Dermis microvascular lymphatic vessel endothelial cell (primary cell): Measurements from ENCODE around the gene ZDHHC8. TPM values are rescaled to one million over a fixed set of nuclear protein-coding genes. Genes with fewer than 3 reads are reported as not detected.
A peak's percentile ranks its signal among the peaks of the same experiment; 100 is the strongest.

Experiments used
- DNase-seq, 2 donors: peaks; one replicate each; pipeline versions ENCODE4 v3.0.0 to v3.0.0-alpha.2; 2010; ENCODE audit warnings: low read depth in 2 of 2
- total RNA-seq: library from RNA; depleted of rRNA; stranded (reverse); fragments of >200 nt; gene quantifications from 2 replicates; pipeline ENCODE4 v1.2.1, GENCODE V29; 2014

The ZDHHC8 gene
- total RNA-seq, 1 donor from 2014 or later: 3.0 TPM

DNA sequence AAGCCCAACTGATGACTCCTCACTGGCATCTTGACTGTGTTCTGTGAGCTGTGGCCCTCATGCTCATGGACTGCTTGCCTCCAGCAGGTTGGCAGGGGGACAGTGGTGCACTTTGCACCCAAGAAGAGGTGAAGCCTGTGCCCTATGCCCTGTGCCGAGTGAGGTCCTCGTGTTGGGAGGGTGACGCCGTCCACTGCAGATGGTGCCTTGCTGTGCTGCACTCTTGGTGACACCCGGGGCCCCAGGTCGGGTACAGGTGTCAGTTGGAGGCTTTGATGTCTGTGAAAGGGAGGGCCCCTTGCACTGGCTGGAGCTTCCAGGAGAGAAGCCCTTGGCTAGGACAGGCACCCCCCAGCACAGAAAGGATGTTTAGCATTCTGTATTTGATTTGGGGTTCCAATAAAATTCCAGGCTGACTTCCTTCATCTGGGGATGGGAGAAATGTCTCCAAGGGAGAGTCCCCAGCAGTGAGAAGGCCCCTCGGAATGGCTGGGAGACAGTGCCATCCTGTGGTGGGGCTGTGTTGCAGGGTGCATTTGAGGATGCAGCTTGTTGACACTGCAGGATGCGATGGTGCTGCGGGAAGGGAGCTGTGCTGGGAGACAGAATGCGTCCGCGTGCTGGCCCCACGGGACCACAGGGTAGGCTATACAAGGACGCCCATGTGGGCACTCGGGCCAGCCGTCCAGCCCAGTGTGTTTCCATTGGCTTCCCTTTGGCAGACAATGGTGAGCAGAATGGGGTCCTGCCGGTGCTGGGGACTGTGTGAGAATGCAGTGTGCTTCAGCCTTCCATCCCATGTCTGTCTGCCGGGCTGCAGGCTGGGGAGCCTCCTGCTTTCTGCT, 2.5 kb upstream of the ZDHHC8 start:
- DNase-seq: peak; percentile 23 to 59

GRCh38 chr22:20129747-20130014, 1.9 kb upstream of the ZDHHC8 start:
- DNase-seq: no peak

DNA sequence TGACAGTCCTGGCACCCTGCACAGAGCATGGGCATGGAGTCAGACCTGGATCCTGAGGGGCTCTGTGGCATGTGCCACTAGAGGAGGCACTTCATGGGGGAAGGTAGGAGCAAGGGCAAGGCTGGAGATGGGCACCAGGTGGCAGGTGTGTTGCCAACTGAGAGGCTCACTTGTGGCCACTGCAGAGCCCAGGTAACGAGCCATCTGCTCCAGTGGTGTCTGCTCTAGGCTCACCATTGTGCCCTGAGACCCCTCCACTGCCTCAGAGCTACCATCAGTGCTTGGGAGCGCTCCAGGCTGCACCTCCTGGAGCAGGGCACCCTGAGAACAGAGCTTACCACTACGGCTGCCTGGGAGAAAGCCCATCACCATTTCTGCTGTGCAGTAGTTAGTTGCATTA, 1.3 kb upstream of the ZDHHC8 start:
- DNase-seq: no peak

DNA sequence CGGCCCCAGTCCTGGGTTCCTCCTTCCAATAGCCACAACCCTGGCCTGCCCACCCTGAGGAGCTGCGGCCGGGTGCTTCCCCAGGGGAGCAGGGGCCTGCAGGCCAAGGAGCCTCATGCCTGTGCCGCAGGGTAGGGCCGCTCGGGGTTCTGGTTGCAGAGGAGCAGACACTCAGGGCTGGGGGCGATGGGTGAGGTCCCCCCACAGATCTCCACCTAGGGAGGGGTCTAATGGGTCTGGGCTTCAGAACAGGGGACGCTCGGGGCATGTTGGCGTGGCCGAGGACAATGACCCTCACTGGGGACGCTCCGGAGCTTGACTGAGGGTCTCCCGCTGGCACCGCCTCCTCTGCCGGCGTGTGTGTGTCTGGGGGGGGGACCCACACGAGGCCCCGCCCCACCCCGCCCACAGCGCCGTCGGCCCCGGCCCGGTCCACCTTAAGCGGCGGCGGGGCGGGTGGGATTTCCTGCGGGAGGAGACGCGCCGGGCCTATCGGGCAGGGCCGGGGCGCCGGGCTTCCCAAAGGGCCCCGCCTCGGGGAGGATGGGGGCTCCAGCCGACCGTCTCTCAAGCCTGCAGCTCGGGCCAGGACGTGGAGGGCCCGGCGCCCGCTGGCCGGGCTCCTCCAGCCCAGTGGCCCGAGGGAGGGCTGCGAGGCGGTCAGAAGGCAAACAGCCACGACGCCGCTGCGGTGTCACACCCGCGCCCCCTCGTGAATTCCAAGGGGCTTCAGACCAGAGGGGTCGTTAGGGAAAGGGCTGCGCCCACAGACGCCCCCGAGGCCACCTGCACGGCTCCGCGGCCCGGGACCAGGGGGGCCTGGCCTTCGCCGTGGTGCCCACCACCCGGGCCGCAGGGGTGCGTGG, 640 bp upstream of the ZDHHC8 start:
- DNase-seq: peak; percentile 43 to 87

DNA sequence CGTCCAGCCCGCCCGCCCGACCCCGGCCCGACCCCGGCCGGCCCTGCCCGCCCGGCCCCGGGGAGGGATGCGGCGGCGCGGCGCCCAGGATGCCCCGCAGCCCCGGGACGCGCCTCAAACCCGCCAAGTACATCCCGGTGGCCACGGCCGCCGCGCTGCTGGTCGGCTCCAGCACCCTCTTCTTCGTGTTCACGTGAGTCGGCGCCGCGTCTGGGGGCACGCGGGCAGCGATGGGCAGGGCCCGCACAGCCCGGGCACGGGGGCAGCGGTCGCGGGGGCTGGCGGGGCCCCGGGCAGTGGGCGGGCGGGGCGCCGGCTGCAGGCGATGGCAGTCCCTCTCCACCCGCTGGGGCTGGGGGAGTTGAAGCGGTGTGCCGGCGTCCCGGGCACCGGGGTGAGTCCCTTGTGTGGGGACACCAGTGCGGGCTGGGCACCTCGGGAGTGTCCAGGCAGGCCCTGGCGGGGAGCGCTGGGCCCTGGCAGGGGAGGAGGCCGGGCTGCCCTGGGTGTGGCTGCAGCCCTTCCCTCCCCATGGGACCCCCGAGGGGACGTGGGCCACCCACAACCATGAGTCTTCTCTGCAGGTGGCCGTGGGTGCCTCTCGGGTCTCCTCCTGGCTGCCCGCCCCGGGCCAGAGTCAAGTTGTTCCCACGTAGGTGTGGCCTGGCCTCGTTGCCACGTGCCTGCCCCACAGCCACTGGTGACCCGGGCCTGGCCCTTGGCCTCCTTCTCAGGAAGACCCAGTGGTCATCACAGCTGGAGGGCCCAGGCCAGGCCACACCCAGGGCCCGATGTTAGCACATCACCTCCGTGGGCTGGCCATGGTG, 468 bp downstream of the ZDHHC8 start:
- peak in 1 of 2 donors; percentile 36 for DNase-seq

- no peak for DNase-seq
Measured at GRCh38 chr22:20132686-20133246, 1.2 kb downstream of the ZDHHC8 start.

DNA sequence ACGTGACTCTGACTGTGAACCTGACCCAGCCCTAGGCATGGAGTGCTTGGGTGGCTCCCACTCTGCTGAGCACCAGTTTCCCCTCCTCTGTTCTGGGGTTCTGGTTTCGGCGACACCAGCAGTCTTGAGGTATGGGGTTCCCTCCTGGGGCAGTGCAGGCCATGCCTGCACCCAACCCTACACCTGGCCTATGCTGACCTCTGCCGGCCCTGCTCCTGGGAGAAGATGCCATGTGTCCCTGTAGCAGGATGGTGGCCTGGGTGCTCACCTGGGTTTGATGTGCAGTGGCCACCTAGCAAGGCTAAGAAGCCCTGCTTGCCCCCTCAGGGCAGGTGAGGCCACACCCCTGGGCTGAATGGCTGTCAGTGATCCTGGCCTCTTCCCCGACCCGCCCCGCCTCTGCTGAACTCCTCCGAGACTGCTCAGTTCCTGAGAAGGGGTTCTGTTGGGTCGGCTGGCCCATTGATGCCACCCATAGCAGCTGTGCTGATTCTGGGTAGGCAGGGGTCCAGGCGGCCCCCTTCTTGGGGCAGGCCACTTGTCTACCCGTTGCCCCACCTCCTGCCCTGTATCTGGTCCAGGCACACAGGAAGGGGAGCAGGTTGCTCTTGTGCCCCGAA, 2.4 kb downstream of the ZDHHC8 start:
- DNase-seq: no peak

GRCh38 chr22:20135265-20135664, 3.7 kb downstream of the ZDHHC8 start:
- no peak for DNase-seq

DNA sequence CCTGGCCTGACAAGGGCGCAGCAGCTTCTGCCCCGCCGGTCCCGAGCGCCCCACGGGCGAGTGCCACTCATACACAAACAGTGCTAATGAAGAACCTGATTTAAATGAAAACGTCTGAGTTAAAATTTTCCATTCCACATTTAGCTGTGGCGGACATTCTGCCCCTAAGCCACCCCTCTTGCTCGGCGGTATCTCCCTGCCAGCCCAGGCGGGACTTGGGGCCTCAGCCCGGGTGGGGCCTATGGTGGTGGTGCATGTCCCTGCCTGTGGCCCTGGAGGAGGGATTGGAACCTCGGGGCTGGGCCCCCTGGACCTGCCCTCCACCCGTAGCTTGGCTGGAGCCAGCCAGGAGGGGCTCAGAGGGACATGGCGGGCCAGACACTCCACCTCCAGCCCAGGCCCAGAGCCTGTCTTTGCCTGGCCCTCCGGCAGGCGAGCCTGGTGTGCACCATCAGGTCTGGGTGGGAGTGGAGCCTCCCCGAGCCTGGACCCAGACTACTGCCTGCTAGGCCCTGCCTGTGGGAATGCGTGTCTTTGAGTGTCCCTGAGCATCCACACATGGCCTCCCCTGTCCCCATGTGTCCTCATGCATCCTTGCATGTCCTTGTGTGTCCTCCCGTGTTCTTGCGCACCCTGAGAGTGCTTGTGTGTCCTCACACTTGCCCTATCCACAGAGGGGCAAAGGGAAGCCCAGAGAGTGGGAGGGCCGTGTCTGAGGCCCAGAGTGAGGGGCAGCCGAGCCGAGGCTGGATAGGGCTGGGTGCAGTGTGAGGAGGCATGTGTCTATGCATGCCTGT, 4.4 kb downstream of the ZDHHC8 start:
- no peak for DNase-seq

- no peak for DNase-seq
Measured at GRCh38 chr22:20136603-20136873, 4.9 kb downstream of the ZDHHC8 start.

DNA sequence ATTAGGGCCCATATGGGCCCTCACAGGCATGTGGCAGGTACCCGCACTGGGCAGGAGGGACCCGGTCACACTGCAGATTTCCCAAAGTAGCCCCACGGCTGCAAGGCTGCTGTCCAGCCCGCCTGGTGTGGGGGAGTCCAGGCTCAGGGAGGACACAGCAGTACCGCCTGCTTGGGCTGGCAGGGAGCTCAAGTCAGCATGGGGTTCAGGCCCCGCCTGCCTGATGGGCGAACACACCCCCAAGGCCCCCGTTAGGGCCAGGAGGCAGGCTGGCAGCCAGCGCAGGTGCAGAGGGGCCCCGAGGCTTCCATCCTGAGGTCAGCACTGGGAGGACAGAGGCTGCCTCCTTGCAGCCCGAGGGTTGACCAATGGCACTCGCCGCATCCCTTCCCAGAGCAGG, 5.5 kb downstream of the ZDHHC8 start:
- DNase-seq: no peak

DNA sequence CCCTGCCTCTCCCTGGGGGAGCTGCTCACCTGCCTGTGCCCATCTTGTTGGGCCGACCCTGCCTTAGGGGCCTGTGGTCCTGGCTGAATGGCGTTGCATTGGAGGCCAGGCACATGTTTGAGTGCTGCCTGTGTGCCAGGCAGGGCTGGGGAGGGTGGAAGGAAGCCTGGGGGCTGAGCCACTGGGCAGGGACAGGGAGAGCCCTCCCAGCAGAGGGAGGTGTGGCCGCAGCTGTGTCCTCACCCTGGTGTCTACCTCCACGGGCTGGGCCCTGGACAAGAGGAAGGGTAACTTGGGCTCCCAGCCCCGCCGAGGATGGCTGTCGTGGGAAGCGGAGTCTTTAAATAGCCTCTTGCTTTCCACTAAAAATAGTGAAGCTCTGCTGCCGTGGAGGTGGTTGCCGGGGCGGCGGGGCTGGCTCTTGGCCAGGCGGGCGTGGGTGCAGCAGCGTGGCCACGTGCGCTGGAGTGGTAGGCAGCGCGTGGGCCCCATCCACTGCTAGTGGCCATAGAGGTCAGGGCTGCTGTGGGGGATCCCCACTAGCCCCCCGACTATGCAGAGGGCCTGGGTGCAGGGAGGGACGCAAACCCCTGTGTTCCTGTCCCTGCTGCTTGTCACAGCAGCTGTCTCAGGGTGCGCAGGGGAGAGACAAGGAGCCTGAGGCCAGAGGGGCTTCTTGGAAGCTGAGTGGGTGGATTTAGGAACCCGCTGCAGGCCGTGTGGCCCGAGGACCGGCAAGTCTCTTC, 6.2 kb downstream of the ZDHHC8 start:
- DNase-seq: no peak

GRCh38 chr22:20138417-20138738, 6.8 kb downstream of the ZDHHC8 start:
- DNase-seq: no peak

DNA sequence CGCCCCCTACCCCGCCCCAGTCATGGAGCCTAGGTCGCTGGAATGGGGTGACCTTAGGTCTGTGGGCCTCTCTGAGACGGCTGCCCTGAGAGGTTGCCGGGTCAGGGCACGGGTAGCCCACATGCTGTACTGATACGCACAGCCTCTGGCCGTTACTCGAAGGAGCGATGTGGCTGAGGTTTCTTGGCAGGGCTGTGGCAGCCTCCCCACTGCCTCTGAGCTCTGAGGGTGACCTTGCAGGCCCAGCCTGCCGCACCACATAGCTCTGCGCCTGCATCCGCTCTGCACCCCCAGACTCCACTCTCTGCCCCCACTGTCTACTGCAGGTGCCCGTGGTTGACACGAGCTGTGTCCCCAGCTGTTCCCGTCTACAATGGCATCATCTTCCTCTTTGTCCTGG, 7.3 kb downstream of the ZDHHC8 start:
- no peak for DNase-seq

DNA sequence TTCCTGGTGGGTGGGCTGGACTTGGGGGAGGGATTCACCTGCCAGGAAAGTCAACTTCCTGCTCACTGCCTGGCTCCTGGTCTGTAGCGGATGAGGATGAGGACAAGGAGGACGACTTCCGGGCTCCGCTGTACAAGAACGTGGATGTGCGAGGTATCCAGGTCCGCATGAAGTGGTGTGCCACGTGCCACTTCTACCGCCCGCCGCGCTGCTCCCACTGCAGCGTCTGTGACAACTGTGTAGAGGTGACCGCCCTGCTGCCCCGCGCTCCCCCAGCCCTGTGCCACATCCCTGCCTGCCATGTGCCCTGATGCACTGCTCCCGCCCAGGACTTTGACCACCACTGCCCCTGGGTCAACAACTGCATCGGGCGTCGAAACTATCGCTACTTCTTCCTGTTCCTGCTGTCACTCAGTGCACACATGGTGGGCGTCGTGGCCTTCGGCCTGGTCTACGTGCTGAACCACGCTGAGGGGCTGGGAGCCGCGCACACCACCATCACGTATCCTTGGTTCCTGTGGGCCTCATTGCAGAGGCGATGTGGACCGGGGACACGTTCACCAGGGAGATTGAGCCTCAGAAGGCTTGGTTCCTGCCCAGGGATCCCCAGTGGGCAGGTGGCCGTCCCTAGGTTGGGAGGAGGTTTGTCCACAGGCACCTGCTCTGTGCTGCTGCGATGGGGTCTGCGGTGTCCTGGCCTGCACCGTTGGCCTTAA, 7.9 kb downstream of the ZDHHC8 start:
- no peak for DNase-seq

DNA sequence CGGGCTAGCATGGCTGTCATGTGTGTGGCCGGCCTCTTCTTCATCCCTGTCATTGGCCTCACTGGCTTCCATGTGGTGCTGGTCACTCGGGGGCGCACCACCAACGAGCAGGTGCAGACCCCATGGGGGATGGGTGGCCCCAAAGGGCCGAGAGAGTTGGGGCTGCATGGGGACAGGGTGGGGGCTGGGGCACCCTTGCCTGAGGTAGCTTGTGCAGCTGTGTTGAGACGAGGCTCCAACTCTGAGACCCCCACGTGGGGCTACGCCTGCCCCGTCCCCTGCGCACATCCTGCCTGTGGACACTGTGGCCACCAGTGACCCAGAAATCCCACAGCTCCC, 8.5 kb downstream of the ZDHHC8 start:
- DNase-seq: no peak

DNA sequence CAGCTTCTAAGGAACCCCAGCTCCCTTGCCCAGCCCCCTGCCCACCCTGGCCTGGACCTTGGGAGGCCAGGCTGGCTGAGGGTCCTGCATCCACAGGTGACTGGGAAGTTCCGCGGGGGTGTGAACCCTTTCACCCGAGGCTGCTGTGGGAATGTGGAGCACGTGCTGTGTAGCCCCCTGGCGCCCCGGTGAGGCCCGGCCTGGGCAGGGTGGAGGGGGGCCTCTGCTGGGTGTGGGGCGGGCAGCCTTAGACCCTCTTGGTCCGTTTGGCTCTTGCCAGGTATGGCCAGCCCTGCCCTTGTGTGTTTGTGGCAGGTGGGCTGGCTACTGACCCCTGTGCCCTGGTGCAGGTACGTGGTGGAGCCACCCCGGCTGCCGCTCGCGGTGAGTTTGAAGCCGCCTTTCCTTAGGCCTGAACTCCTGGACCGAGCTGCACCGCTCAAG, 8.9 kb downstream of the ZDHHC8 start:
- DNase-seq: no peak

- DNase-seq: no peak
Measured at GRCh38 chr22:20141186-20142077, 9.8 kb downstream of the ZDHHC8 start.
